Adrenal gland (tissue), 5 donors: ENCODE results near the gene ACOT13.
"Not testable (repeated sequence)": the region's sequence is repeated elsewhere in the genome, so short reads cannot be mapped to it uniquely, and the experiment has no call there.

Experiments
- CTCF ChIP-seq, 6 experiments: fragments of 450-650 bp in 4 of 6; fragments of 200-600 bp in 2 of 6; sonication (generic) in 1 of 6; IDR thresholded peaks; 1 replicate in 5 of 6; 2 replicates in 1 of 6; pipeline versions ENCODE4 v1.5.1 to v1.8.0; 2016 to 2021; ENCODE audit warnings: antibody characterized with exemption in 6 of 6, mild to moderate bottlenecking in 2 of 6, moderate library complexity in 1 of 6
- POLR2A ChIP-seq, 2 donors: fragments of 450-650 bp; IDR thresholded peaks; one replicate each; pipeline ENCODE4 v1.6.1; 2017; ENCODE audit warnings: antibody characterized with exemption in 2 of 2, mild to moderate bottlenecking in 2 of 2, moderate library complexity in 1 of 2
- donor health status: DM: no; HTN: no; CAD: no.

- not testable (repeated sequence) for TF ChIP-seq CTCF, POLR2A (IDR thresholded peaks at IDR 0.05)
These were observed 12.0 kb downstream of the ACOT13 start for GRCh38 chr6:24678792-24679352.
